CD14-positive monocyte (primary cell): ENCODE results near the gene VCAM1. TPM values are rescaled to one million over a fixed set of nuclear protein-coding genes. Genes with fewer than 3 reads are reported as not detected.

Source experiments
- DNase-seq, 3 donors: peaks; one replicate each; pipeline ENCODE4 v3.0.0-alpha.2; 2011 to 2022
- H2AFZ ChIP-seq: 2 replicates; pipeline ENCODE4 v1.6.0; 2012; ENCODE audit warnings: mild to moderate bottlenecking, low read depth, low read length, inconsistent platforms; ENCODE audit not compliant: insufficient read depth, poor library complexity, severe bottlenecking
- H3K27ac ChIP-seq, 2 donors: 1 replicate in 1 of 2; 2 replicates in 1 of 2; pipeline ENCODE4 v1.5.1; 2012 to 2013; ENCODE audit warnings: low read length in 2 of 2, control low read depth in 1 of 2, inconsistent platforms in 1 of 2, low read depth in 1 of 2, mild to moderate bottlenecking in 1 of 2
- H3K27me3 ChIP-seq, 2 donors: one replicate each; pipeline versions ENCODE4 v1.6.0 to v1.6.1; 2011 to 2013; ENCODE audit warnings: low read length in 2 of 2; ENCODE audit not compliant: control insufficient read depth in 2 of 2, insufficient read depth in 2 of 2
- H3K36me3 ChIP-seq, 2 donors: replicated peaks in 1 of 2; 1 replicate in 1 of 2; 2 replicates in 1 of 2; pipeline versions ENCODE4 v1.5.1 to v1.6.1; 2012 to 2013; ENCODE audit warnings: low read length in 2 of 2, control low read depth in 1 of 2, inconsistent platforms in 1 of 2, mild to moderate bottlenecking in 1 of 2; ENCODE audit not compliant: insufficient read depth in 2 of 2, control insufficient read depth in 1 of 2
- H3K4me1 ChIP-seq, 2 donors: 1 replicate in 1 of 2; 2 replicates in 1 of 2; pipeline versions ENCODE4 v1.5.1 to v1.6.1; 2012 to 2013; ENCODE audit warnings: low read length in 2 of 2, control low read depth in 1 of 2, inconsistent platforms in 1 of 2, mild to moderate bottlenecking in 1 of 2, moderate library complexity in 1 of 2; ENCODE audit not compliant: insufficient read depth in 2 of 2, control insufficient read depth in 1 of 2
- H3K4me2 ChIP-seq: replicated peaks from 2 replicates; pipeline ENCODE3; 2012; ENCODE audit warnings: low read length, moderate library complexity, mild to moderate bottlenecking; ENCODE audit not compliant: poor library complexity, severe bottlenecking; ENCODE audit errors: extremely low read depth
- H3K4me3 ChIP-seq, 3 experiments: fragments of 200-600 bp in 1 of 3; sonication (generic) in 1 of 3; replicated peaks in 1 of 3; 1 replicate in 2 of 3; 2 replicates in 1 of 3; pipeline ENCODE4 v1.5.1; 2011 to 2013; ENCODE audit warnings: low read length in 3 of 3, mild to moderate bottlenecking in 3 of 3, control low read depth in 2 of 3, low read depth in 2 of 3, inconsistent platforms in 1 of 3, moderate library complexity in 1 of 3
- H3K79me2 ChIP-seq: 2 replicates; pipeline ENCODE4 v1.6.0; 2012; ENCODE audit warnings: mild to moderate bottlenecking, control low read depth, inconsistent platforms, low read length, moderate library complexity; ENCODE audit not compliant: insufficient read depth
- H3K9ac ChIP-seq: 2 replicates; pipeline ENCODE4 v1.6.0; 2017; ENCODE audit warnings: low read length, mild to moderate bottlenecking; ENCODE audit not compliant: insufficient read depth, poor library complexity, severe bottlenecking
- H3K9me3 ChIP-seq, 2 donors: replicated peaks in 1 of 2; 1 replicate in 1 of 2; 2 replicates in 1 of 2; pipeline versions ENCODE4 v1.5.1 to v1.6.1; 2012 to 2013; ENCODE audit warnings: low read length in 2 of 2, control low read depth in 1 of 2; ENCODE audit not compliant: control insufficient read depth in 1 of 2, insufficient read depth in 1 of 2
- H4K20me1 ChIP-seq: 2 replicates; pipeline ENCODE4 v1.6.0; 2012; ENCODE audit warnings: mild to moderate bottlenecking, low read length, control low read depth, moderate library complexity; ENCODE audit not compliant: insufficient read depth
- H3K27ac Mint-ChIP-seq, 7 donors: one replicate each; pipeline ENCODE4 v1.8.0; 2020; ENCODE audit warnings: mild to moderate bottlenecking in 7 of 7, mixed read lengths in 7 of 7, moderate library complexity in 6 of 7, inconsistent platforms in 2 of 7
- H3K27me3 Mint-ChIP-seq, 3 donors: one replicate each; pipeline ENCODE4 v1.8.0; 2021 to 2022; ENCODE audit warnings: low read depth in 3 of 3, mild to moderate bottlenecking in 3 of 3, mixed read lengths in 3 of 3, moderate library complexity in 3 of 3, inconsistent platforms in 1 of 3
- H3K36me3 Mint-ChIP-seq, 2 donors: one replicate each; pipeline ENCODE4 v1.8.0; 2020; ENCODE audit warnings: mixed read lengths in 2 of 2, inconsistent platforms in 1 of 2, mild to moderate bottlenecking in 1 of 2
- H3K4me1 Mint-ChIP-seq: one replicate; pipeline ENCODE4 v1.8.0; 2020; ENCODE audit warnings: mild to moderate bottlenecking, mixed read lengths
- H3K4me3 Mint-ChIP-seq, 2 donors: one replicate each; pipeline ENCODE4 v1.8.0; 2020; ENCODE audit warnings: mild to moderate bottlenecking in 2 of 2, mixed read lengths in 2 of 2, moderate library complexity in 1 of 2
- H3K9me3 Mint-ChIP-seq, 7 donors: one replicate each; pipeline ENCODE4 v1.8.0; 2020 to 2022; ENCODE audit warnings: mixed read lengths in 7 of 7, mild to moderate bottlenecking in 6 of 7, moderate library complexity in 6 of 7, inconsistent platforms in 2 of 7
- WGBS: methylation state at CpG from one replicate; pipeline ENCODE4 v1.1.5; 2013; ENCODE audit warnings: missing lambda C conversion rate; ENCODE audit not compliant: insufficient coverage; 5-methylcytosine and 5-hydroxymethylcytosine counted together
- intact Hi-C, 2 donors: fragments of 100-400 bp; cut with micrococcal nuclease; formaldehyde crosslinking; loops; one replicate each; pipeline versions ENCODE4 v1.15.0 to v1.15.1; 2023
- polyA plus RNA-seq, 3 donors: library from polyadenylated mRNA; depleted of rRNA in 1 of 3; unstranded in 2 of 3; stranded (reverse) in 1 of 3; fragments of 300-500 nt in 2 of 3; fragments of >200 nt in 1 of 3; fragmentation: Illumina TruSeq in 2 of 3; gene quantifications; 1 replicate in 2 of 3; 2 replicates in 1 of 3; pipeline ENCODE4 v1.2.3, GENCODE V29; 2012 to 2021
- TF ChIP-seq, protein P1 (sequence below): fragments of 200-600 bp; IDR thresholded peaks from one replicate; pipeline ENCODE4 v1.8.0; 2022; ENCODE audit warnings: antibody characterized with exemption, mild to moderate bottlenecking

VCAM1 gene
- polyA plus RNA-seq, 3 donors = not detected

DNA sequence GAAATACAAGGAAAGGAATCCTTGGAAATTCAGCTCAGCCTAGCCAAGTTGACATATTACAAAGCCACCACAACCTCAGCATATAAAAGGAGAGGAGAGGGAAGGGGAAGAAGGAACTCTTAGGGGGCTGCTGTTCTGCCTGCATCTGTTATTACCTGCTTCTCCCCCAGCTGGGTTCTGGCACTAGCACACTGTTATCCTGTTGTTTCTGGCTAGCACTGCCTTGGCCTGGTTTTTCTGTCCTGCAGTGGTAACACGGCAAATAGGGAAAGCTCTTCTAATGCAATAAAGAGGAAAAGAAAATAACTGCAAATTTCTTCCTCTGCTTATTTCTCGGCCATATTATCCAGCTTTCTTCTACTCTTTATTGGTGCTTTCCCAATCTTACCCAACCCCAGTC, 16.5 kb upstream of the VCAM1 start:
- H3K36me3 ChIP-seq = no peaks in the 10 kb centered on the region
- Mint-ChIP-seq H3K4me1 (no peaks in the 10 kb centered on the region), H3K36me3 (no peaks in the 10 kb centered on the region), H3K27ac (no peak overlapping the region), H3K4me3 (no peak overlapping the region), H3K27me3 (no peaks in the 10 kb centered on the region), H3K9me3 (peaks cover 0 to 4% (median 2%) of the 10 kb centered on the region in 7 donors)
- no peaks in the 10 kb centered on the region for H4K20me1 ChIP-seq
- H3K4me2 ChIP-seq = no peak overlapping the region
- no peak overlapping the region for H3K9ac ChIP-seq
- DNase-seq = no peak
- no peak overlapping the region for H3K4me3 ChIP-seq
- TF ChIP-seq, protein P1, sequence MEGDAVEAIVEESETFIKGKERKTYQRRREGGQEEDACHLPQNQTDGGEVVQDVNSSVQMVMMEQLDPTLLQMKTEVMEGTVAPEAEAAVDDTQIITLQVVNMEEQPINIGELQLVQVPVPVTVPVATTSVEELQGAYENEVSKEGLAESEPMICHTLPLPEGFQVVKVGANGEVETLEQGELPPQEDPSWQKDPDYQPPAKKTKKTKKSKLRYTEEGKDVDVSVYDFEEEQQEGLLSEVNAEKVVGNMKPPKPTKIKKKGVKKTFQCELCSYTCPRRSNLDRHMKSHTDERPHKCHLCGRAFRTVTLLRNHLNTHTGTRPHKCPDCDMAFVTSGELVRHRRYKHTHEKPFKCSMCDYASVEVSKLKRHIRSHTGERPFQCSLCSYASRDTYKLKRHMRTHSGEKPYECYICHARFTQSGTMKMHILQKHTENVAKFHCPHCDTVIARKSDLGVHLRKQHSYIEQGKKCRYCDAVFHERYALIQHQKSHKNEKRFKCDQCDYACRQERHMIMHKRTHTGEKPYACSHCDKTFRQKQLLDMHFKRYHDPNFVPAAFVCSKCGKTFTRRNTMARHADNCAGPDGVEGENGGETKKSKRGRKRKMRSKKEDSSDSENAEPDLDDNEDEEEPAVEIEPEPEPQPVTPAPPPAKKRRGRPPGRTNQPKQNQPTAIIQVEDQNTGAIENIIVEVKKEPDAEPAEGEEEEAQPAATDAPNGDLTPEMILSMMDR = no peak
- 100% methylated on average over 1 of the region's 2 CpGs for WGBS
- no peak overlapping the region for H2AFZ ChIP-seq
- H3K27me3 ChIP-seq = no peaks in the 10 kb centered on the region
- no peak overlapping the region for H3K27ac ChIP-seq
- H3K9me3 ChIP-seq = no peaks in the 10 kb centered on the region
- no peaks in the 10 kb centered on the region for H3K79me2 ChIP-seq
- intact Hi-C loops = no loop called here
- H3K4me1 ChIP-seq = no peaks in the 10 kb centered on the region

DNA sequence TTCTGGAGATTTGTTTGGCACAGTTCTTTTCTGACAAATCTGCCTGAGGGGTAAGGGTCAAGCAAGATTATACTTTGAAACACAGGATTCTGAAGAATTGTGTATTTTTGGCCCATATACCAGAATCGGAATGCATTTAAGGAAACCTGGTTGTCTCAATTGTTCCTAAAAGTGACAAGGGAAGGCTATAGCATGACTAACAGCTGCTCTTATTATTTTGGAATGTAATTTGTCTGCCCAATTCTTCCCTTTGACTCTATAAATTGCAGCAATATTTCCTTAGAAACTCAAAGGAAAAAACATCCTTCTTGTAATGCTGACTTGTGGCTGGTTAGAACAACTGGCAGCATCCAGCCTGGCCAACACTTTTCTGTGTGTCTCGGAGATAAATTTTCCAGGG, 15.8 kb upstream of the VCAM1 start:
- Histone ChIP-seq H3K4me2 (no peak overlapping the region), H3K27me3 (no peaks in the 10 kb centered on the region), H3K36me3 (no peaks in the 10 kb centered on the region), H2AFZ (no peak overlapping the region), H3K4me3 (no peak overlapping the region), H3K27ac (no peak overlapping the region), H3K9ac (no peak overlapping the region), H4K20me1 (no peaks in the 10 kb centered on the region), H3K79me2 (no peaks in the 10 kb centered on the region), H3K4me1 (no peaks in the 10 kb centered on the region), H3K9me3 (no peaks in the 10 kb centered on the region)
- Mint-ChIP-seq H3K4me1 (no peaks in the 10 kb centered on the region), H3K4me3 (no peak overlapping the region), H3K36me3 (no peaks in the 10 kb centered on the region), H3K27me3 (no peaks in the 10 kb centered on the region), H3K27ac (no peak overlapping the region), H3K9me3 (peaks cover 0 to 3% (median 0%) of the 10 kb centered on the region in 7 donors)
- TF ChIP-seq, protein P1 = no peak
- no CpG with 5 or more reads among the region's 2 CpGs for WGBS
- intact Hi-C loops = no loop called here
- DNase-seq = no peak
